Measurements from ENCODE around the gene FGD4.

- TF ChIP-seq CTCF (IDR thresholded peaks at IDR 0.05; ENCODE audit: low read depth, low read length) = no peak
- TF ChIP-seq POLR2A (IDR thresholded peaks at IDR 0.05; ENCODE audit: extremely low read depth, insufficient read length) = no peak
- TF ChIP-seq MYC (IDR thresholded peaks at IDR 0.05; ENCODE audit: low read depth, low read length) = no peak
Measured at GRCh38 chr12:32686340-32686739, 287.0 kb downstream of the FGD4 start.

Data from NB4 (cell line).